GM18873 (cell line): ENCODE measurements around the gene FLACC1.
"Not testable (repeated sequence)": the region's sequence is repeated elsewhere in the genome, so short reads cannot be mapped to it uniquely, and the experiment has no call there.

ENCODE experiments used
- ATAC-seq: cut with Tn5 transposase; IDR thresholded peaks from one replicate; pipeline ENCODE4 v1.9.1; 2021; ENCODE audit warnings: mild to moderate bottlenecking, moderate library complexity, moderate number of reproducible peaks; ENCODE audit not compliant: unreplicated experiment, low FRiP score

The FLACC1 gene

GRCh38 chr2:201357221-201357620 is at the start of gene FLACC1:
FLACC1 (minus strand) TSS chr2:201357345; CDS start chr2:201351404, 5,941 bp downstream.
- no peak for ATAC-seq

- ATAC-seq = no peak
Measured at GRCh38 chr2:201406077-201406662, 49.0 kb upstream of the FLACC1 start.

- ATAC-seq = no peak
Measured at GRCh38 chr2:201404699-201405280, 47.6 kb upstream of the FLACC1 start.

- ATAC-seq = no peak
Measured at GRCh38 chr2:201403880-201404279, 46.7 kb upstream of the FLACC1 start.

- no peak for ATAC-seq
Measured at GRCh38 chr2:201402651-201403562, 45.8 kb upstream of the FLACC1 start.

GRCh38 chr2:201401815-201402214 is 44.7 kb upstream of the FLACC1 start:
- no peak for ATAC-seq

GRCh38 chr2:201396595-201396994 is 39.5 kb upstream of the FLACC1 start:
- ATAC-seq = no peak

GRCh38 chr2:201383136-201383535 is 26.0 kb upstream of the FLACC1 start:
- ATAC-seq = no peak

- no peak for ATAC-seq
Measured at GRCh38 chr2:201378496-201379397, 21.6 kb upstream of the FLACC1 start.

GRCh38 chr2:201377218-201377617 is 20.1 kb upstream of the FLACC1 start:
- ATAC-seq = no peak

GRCh38 chr2:201369775-201370174 is 12.6 kb upstream of the FLACC1 start:
- ATAC-seq = no peak

GRCh38 chr2:201369318-201369717 is 12.2 kb upstream of the FLACC1 start:
- not testable (repeated sequence) for ATAC-seq

- no peak for ATAC-seq
Measured at GRCh38 chr2:201366146-201366545, 9.0 kb upstream of the FLACC1 start.

- ATAC-seq = no peak
Measured at GRCh38 chr2:201363857-201364560, 6.9 kb upstream of the FLACC1 start.

- ATAC-seq = no peak
Measured at GRCh38 chr2:201362396-201362795, 5.3 kb upstream of the FLACC1 start.

- ATAC-seq = no peak
Measured at GRCh38 chr2:201361078-201361733, 4.1 kb upstream of the FLACC1 start.

GRCh38 chr2:201360256-201360655 is 3.1 kb upstream of the FLACC1 start:
- ATAC-seq = no peak

GRCh38 chr2:201358684-201359083 is 1.5 kb upstream of the FLACC1 start:
- ATAC-seq = no peak

- ATAC-seq = no peak
Measured at GRCh38 chr2:201353116-201353515, 4.0 kb downstream of the FLACC1 start.
